Fibroblast of peridontal ligament (primary cell): ENCODE measurements around the gene GBP7.
"Not testable (repeated sequence)": the region's sequence is repeated elsewhere in the genome, so short reads cannot be mapped to it uniquely, and the experiment has no call there.

Source experiments
- DNase-seq: peaks from one replicate; pipeline ENCODE4 v3.0.0-alpha.2; 2010; ENCODE audit errors: extremely low read depth

The GBP7 gene

GRCh38 chr1:89170170-89171066 is 5.4 kb downstream of the GBP7 start:
- DNase-seq = no peak

- DNase-seq = no peak
Measured at GRCh38 chr1:89169166-89169565, 6.6 kb downstream of the GBP7 start.

DNA sequence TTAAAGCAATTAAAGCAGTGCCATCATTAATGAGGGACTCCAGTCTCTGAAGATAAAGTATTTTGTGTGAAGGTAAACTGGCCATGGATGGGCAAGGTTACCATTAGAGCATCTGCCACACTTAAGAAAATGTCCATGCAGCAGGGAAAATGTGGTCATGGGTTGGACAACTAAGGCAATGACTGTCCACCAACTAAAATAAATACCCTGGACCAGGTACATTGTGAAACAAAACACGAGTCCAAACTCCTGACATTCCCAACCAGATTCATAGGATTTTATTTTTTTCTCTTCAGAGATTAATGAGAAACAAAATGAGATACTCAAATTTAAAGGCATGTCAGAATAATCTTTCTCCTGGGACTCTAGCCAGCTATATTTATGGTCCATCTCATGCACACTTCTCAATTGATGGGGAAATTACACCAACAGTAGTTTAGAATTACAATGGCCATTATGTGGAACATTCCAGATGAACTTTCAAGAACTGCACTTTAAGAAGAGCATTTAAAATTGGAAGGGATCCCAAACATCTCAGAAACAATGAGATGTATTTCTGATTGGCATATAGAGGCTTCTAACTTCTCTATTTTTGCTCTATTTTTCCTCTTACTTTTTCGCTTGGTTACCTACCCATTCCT is 8.1 kb downstream of the GBP7 start:
- no peak for DNase-seq

GRCh38 chr1:89166705-89167104 is 9.1 kb downstream of the GBP7 start:
- DNase-seq = no peak

DNA sequence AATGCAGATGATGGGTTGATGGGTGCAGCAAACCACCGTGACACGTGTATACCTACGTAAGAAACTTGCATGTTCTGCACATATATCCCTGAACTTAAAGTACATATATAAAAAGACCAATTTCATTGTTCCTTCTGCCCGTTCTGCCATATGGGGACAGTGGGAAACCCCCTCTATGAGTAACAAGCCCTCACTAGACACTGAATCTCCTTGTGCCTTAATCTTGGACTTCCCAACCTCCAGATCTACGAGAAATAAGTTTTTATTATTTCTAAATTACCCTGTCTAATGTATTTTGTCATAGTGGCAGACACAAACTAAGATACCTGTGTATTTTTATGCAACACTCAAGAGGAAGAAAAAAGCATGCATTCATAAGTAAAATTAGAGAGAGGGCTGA is 10.0 kb downstream of the GBP7 start:
- no peak for DNase-seq

DNA sequence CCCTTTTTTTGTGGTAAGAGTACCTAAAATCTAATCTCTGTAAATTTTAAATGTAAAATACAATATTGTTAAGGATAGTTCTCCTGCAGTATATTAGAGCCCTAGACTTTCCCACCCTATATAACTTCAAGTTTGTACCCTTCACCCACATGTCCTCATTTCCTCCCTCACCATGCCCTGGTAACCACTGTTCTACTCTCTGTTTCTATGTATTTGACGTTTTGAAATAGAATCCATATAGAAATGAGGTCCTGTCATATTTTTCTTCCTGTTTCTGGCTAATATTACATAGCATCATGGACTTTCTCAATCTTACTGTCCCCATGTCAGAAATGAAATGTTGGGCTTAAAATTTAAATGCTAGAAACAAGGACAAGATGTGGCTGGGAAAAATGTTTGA is 24.8 kb downstream of the GBP7 start:
- DNase-seq = no peak

DNA sequence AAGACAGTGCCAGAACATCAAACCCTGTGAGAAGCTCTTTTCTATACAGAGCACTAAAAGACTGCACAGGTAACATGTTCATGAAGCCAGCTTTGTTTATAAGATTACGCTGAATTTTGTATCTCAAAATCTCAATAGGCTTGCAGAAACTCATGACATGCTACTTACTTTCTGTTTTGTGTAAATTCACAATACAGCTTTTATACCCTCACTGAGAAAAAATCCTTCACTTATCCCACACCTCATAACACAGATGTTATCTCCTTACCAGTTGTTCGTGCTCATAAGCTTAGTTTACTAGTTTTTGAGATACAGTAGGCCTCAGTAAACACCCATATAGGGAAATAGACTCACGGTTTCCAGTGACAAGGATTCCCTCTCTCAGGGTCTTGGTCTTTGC is 25.8 kb downstream of the GBP7 start:
- no peak for DNase-seq

DNA sequence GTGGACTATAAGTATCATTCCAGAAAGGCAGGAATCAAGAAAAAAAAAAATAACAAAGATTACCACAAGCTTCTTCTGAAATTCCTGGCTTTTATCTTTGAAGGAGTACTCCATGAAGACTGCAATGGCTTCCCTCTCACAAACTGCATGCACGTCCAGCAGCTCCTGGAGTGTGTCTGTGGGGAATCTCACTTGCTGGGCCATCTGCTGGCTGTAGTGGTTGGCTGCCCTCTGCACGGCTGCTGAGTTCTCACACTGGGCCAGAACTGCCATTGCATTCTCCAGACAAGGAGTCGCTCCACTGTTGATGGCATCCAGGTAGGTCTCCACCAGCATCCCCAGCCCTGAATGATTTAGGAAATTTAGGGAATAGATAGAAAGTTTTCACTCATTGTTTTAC is 26.6 kb downstream of the GBP7 start:
- DNase-seq = peak; percentile 32

DNA sequence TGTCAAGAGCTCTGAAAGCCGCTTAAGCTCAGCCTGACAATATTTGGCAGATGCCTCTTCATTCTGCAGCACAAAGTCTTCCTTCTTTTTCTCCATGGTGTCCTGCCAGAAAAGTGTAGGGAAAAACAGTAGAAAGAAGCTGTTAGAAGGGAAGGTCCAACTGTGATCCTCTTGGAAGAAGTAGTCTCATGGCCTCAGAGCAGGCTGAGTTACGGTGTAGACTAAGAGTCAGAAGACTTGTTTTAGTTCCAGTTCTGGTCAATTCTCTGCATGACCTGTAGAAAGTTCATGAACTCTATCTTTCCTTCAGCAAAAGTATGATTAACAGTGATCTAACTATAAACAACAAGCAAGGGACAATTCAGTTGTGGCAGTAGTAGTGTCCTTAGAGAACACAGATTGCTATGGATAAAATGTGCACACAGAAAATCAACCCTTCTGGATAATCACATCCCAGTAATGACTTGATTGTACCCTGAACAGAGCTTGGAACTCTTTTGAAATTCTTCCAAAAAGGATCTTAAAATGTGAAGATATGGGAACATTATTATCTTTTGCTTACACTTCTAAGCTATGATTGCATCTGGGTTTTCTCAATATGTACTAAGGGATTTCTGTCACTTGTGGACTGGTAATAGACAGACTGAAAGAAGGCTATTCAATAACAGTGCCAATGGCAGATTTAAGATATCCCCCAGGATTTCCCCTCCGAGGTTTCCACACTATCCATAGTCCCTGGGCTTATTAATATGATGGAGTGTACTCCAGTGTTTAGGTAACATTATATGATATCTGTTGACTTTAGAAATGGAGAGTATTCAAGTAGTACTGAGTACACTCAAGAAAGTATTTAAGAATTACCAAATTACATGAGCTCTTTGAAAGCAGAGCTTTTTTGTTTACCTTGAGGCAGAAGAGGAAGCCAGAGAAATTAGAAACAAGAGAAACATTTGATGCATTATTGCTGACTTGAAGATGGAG is 27.8 kb downstream of the GBP7 start:
- DNase-seq = no peak

GRCh38 chr1:89146721-89147120 is 29.1 kb downstream of the GBP7 start:
- no peak for DNase-seq

DNA sequence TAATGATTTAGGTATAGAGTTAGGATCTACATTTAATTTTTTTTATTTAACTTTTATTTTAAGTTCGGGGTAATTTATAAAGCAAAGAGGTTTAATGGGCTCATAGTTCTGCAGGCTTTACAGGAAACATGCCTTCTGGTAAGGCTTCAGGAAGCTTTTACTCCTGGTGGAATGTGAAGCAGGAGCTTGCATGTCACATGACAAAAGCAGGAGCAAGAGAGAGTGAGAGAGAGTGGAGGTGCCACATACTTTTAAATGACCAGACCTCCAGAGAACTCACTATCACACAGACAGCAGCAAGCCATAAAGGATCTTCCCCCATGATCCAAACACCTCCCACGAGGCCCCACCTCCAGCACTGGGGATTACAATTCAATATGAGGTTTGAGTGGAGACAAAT is 32.3 kb downstream of the GBP7 start:
- no peak for DNase-seq

GRCh38 chr1:89142160-89142559 is 33.6 kb downstream of the GBP7 start:
- no peak for DNase-seq

DNA sequence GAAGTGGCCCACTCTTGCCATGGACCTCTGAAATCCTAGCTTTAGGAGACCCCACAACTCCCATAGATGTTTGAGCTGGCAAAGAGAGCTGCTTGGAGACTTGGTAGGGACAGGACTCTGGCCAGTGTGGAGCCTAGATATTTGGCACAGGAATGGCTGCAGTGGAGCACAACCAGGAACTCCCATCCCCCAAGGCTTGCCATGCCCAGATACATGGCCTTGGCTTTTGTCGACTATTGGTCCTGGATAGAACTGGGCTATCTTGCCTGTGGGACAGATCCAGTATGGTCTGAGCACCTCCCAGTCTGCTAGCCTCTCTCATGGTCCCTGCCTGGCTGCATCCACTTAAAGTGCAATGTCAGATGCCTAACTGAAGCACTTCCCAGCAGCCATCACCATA is 42.1 kb downstream of the GBP7 start:
- no peak for DNase-seq

- no peak for DNase-seq
Measured at GRCh38 chr1:89130716-89131115, 45.1 kb downstream of the GBP7 start.

DNA sequence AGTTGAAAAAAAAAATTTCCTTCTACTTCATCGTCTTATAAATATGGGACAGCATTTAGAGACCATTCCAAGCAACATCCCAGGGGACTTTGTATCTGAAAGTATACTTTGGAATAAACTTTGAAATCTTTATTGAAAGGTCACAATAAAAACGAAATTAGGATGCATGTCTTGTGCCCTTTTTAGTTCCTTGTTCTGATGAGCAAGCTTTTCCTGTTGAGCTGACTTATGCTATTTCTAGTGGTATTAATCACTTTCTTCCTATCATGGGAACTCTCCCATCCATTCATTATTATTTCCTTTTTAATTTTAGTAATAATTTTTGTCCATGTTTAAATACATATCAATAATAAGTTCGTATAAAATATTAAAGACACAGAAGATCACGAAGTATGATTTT is 45.9 kb downstream of the GBP7 start:
- no peak for DNase-seq

DNA sequence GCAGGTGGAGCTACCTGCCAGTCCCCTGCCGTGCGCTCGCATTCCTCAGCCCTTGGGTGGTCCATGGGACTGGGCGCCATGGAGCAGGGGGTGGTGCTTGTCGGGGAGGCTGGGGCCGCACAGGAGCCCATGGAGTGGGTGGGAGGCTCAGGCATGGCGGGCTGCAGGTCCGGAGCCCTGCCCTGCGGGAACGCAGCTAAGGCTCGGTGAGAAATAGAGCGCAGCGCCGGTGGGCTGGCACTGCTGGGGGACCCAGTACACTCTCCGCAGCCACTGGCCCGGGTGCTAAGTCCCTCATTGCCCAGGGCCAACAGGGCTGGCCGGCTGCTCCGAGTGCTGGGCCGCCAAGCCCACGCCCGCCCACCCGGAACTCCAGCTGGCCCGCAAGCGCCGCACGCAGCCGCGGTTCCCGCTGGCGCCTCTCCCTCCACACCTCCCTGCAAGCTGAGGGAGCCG is 47.8 kb downstream of the GBP7 start:
- DNase-seq = not testable (repeated sequence)

DNA sequence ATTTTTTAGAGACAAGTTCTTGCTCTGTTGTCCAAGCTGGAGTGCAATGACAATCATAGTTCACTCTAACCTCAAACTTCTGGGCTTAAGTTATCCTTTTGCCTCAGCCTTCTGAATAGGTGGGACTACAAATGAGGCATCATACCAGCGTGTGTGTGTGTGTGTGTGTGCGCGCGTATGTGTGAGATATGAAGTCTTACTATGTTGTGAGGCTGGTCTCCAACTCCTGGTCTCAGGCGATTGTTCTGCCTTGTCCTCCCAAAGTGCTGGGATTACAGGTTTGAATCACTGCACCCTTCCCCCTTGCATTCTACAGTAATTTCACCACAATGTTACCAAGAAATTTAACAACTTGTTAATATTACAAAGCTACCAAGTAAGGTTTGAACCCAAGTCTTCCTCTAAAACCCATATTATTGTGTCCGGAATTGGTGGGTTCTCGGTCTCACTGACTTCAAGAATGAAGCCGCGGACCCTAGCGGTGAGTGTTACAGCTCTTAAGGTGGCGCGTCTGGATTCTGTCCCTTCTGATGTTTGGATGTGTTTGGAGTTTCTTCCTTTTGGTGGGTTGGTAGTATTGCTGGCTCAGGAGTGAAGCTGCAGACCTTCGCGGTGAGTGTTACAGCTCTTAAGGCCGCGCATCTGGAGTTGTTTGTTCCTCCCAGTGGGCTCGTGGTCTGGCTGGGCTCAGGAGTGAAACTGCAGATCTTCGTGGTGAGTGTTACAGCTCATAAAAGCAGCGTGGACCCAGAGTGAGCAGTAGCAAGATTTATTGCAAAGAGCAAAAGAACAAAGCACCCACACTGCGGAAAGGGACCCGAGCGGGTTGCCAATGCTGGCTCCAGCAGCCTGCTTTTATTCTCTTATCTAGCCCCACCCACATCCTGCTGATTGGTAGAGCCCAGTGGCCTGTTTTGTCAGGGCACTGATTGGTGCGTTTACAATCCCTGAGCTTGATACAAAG is 48.9 kb downstream of the GBP7 start:
- DNase-seq = peak; percentile 29

DNA sequence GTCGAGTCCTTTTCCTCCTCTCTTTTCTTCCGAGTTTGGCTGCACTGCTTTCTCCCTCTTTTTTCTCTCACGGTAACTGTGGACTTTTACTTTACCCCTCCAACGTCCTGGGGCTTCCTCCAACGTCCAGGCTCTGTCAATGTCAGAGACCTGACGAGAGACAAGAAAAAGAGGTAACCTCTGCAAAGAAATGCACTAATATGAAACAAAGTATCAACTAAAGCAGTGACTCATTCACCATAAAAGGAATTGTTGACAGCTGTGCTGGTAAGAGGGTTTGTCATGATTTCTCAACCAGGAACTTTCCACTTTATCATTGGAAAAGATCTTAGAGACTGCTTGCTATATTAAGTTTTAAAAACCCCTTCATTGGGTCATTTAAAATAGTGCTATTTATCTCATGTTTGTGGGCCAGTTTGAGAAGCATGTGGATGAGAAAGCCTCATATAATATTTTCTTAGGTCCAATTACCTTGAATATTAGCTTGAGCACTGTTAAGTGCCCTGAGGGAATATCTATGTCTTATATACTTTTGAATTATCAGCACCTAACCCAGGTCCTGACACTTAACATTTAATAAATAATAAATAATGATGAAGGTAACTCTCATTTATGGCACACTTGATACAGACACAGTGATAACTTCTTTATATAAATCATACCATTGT is 49.8 kb downstream of the GBP7 start, which contains the start of gene GBP2:
TSS of gene GBP2 (minus strand) at position 202 of the 668 bp plus-strand sequence. CDS start 4,148 bp downstream, outside the sequence.
- DNase-seq = peak; percentile 86

DNA sequence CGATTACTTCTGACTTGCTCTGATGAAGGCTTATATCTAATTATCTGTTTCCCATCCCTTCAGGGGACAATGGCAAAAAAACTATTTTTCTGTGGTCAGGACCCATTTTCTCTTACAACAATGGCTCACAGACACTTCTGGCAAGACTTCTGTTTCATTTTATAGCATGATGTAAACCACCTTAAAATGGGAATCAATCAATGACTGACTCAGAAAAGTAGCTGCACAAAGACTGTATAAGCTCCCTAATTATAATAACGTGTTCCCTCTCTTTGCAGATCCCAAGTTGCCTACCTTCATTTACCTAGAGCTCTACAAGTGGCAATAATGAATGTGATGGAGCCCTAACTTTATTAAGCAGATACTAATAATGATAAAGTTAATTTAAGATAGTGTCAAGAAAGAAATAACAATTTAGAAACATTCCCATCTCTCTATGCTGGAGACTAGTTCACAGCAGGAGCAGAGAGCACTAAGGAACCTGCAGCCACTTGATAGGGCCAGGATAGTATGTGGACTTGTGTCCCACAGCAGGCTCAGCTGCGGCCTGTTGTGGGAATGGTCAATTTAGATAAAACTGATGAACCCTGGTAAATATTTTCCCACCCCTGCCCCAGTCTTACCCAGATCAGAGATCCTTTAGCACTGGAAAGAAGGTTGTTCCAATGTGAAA is 50.4 kb downstream of the GBP7 start:
- peak; percentile 6 for DNase-seq

GRCh38 chr1:89121641-89122040 is 54.2 kb downstream of the GBP7 start:
- DNase-seq = no peak
